Hepatocyte (in vitro differentiated cells): ENCODE data around the gene SLC35B3.
"Not testable (repeated sequence)": the region's sequence is repeated elsewhere in the genome, so short reads cannot be mapped to it uniquely, and the experiment has no call there.

Source experiments
- EZH2 ChIP-seq: fragments of 200-600 bp; sonication (generic); IDR thresholded peaks from 2 replicates; pipeline ENCODE4 v1.6.1; 2016; ENCODE audit warnings: antibody characterized with exemption, mild to moderate bottlenecking, borderline replicate concordance
- TF ChIP-seq, protein P1 (sequence below): fragments of 200-600 bp; sonication (generic); IDR thresholded peaks from 2 replicates; pipeline ENCODE4 v1.5.1; 2016; ENCODE audit warnings: antibody characterized with exemption, mild to moderate bottlenecking; ENCODE audit not compliant: poor library complexity

DNA sequence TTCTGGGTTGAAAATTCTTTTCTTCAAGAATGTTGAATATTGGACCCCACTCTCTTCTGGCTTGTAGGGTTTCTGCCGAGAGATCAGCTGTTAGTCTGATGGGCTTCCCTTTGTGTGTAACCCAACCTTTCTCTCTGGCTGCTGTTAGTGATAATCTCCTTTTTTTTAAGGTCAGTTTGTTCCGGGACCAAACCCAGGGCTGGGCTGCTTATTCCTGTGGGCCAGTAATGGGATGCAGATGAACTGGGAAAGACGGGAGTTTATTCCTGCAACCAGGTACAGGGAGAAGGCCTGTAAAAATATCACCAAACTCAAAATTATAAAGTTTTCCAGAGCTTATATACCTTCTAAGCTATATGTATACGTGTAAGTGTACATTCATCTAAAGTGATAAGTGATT lies 10.6 kb upstream of the SLC35B3 start:
- TF ChIP-seq EZH2: not testable (repeated sequence)
- TF ChIP-seq, protein P1, sequence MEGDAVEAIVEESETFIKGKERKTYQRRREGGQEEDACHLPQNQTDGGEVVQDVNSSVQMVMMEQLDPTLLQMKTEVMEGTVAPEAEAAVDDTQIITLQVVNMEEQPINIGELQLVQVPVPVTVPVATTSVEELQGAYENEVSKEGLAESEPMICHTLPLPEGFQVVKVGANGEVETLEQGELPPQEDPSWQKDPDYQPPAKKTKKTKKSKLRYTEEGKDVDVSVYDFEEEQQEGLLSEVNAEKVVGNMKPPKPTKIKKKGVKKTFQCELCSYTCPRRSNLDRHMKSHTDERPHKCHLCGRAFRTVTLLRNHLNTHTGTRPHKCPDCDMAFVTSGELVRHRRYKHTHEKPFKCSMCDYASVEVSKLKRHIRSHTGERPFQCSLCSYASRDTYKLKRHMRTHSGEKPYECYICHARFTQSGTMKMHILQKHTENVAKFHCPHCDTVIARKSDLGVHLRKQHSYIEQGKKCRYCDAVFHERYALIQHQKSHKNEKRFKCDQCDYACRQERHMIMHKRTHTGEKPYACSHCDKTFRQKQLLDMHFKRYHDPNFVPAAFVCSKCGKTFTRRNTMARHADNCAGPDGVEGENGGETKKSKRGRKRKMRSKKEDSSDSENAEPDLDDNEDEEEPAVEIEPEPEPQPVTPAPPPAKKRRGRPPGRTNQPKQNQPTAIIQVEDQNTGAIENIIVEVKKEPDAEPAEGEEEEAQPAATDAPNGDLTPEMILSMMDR: not testable (repeated sequence)
